Measurements from ENCODE around the gene ZSCAN10. TPM values are rescaled to one million over a fixed set of nuclear protein-coding genes. Genes with fewer than 3 reads are reported as not detected.

The ZSCAN10 gene
- total RNA-seq, 4 donors from 2014 or later, result not detected

DNA sequence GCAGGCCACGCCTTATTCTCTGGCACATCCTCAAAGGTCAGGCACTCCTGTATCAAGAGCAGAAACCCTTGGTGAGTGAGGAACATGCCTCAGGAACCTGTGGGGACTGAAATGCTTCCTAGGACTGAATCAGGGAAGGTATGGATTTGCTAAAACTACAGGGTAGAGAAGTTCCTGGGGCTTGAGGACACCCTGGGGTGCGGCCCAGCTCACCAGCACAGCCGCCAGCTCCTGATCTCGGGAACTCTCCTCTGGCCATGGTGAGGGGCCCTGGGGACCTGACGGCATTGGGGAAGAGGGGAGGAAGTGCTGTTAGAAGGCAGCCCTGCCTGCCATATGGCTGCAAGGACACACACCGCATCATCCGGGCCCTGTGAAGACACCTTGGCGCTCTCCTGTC, 7.5 kb downstream of the ZSCAN10 start:
- Histone ChIP-seq H3K27ac (no peak overlapping the region), H3K4me3 (no peak overlapping the region), H3K36me3 (no peaks in the 10 kb centered on the region), H3K27me3 (peaks cover 11% of the 10 kb centered on the region), H3K4me1 (peaks cover 0 to 7% (median 0%) of the 10 kb centered on the region in 4 donors), H3K9me3 (no peaks in the 10 kb centered on the region)
- TF ChIP-seq EP300 (IDR thresholded peaks at IDR 0.05; ENCODE audit: low read depth) (no peak), POLR2AphosphoS5 (IDR thresholded peaks at IDR 0.05) (no peak), CTCF (IDR thresholded peaks at IDR 0.05) (no peak), POLR2A (IDR thresholded peaks at IDR 0.05) (no peak)
- 70 to 86% methylated on average over 2 to 6 of the region's 8 CpGs for WGBS, 2 donors (ENCODE audit: low coverage in 1 of 2)
- intact Hi-C loops (cut with DNase I; ENCODE audit: low total_unique reads), result no loop called here
- in situ Hi-C loops (cut with MboI; ENCODE audit: low pct_ligation_motif_present in 1 of 4, low pct_unique_long_range_greater_than_20kb in 1 of 4, low sequenced_read_pairs in 3 of 4), result no loop called here
- no peak for DNase-seq

DNA sequence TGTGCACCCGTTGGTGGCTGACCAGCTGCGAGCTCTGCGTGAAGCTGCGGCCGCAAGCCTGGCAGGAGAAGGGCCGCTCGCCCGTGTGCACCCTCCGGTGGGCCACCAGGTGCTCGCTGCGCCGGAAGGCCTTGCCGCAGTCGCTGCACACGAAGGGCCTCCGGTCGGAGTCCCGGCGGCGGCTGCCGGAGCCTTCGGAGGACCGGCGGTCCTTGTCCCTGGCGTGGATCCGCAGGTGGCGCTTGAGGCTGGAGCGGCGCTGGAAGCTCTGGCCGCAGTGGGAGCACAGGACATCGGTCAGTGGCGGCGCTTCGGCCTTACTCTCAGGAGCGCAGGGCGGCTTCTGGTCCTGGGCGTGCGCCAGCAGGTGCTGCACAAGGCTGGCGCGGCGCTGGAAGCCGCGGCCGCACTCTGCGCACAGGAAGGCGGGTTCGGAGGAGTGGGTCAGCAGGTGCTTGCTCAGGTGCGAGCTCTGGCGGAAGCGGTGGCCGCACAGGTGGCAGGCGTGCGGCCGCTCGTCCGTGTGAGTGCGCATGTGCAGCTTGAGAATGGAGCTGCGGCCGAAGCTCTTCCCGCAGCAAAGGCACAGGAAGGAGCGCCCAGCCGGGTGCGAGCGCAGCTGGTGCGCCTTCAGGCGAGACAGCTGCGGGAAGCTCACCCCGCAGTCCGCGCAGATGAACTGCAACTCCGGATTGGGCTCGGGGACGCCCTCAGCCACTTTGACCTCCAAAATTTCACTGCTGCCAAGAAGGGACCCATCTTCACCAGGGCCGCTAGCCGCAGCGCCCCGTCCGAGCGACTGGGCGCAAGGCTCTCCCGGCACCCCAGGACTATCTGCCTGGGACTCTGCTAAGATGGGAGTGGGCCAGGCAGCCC, 9.1 kb downstream of the ZSCAN10 start:
- TF ChIP-seq POLR2A (IDR thresholded peaks at IDR 0.05), result no peak
- TF ChIP-seq POLR2AphosphoS5 (IDR thresholded peaks at IDR 0.05), result no peak
- TF ChIP-seq CTCF (IDR thresholded peaks at IDR 0.05), result no peak
- TF ChIP-seq EP300 (IDR thresholded peaks at IDR 0.05; ENCODE audit: low read depth), result no peak
- intact Hi-C loops (cut with DNase I; ENCODE audit: low total_unique reads) (no loop called here), in situ Hi-C loops (cut with MboI; ENCODE audit: low pct_ligation_motif_present in 1 of 4, low pct_unique_long_range_greater_than_20kb in 1 of 4, low sequenced_read_pairs in 3 of 4) (no loop called here)
- Histone ChIP-seq H3K27ac (no peak overlapping the region), H3K36me3 (no peaks in the 10 kb centered on the region), H3K4me3 (no peak overlapping the region), H3K9me3 (no peaks in the 10 kb centered on the region), H3K4me1 (peaks cover 0 to 7% (median 0%) of the 10 kb centered on the region in 4 donors), H3K27me3 (peaks cover 11% of the 10 kb centered on the region)
- no peak for DNase-seq
- 98% methylated on average over 81 of the region's 81 CpGs; no CpG with 5 or more reads in 1 of the 2 donors for WGBS, 2 donors (ENCODE audit: low coverage in 1 of 2)

GRCh38 chr16:3088925-3089716, 10.0 kb downstream of the ZSCAN10 start:
- H3K27me3 ChIP-seq, result peaks cover 11% of the 10 kb centered on the region
- H3K36me3 ChIP-seq, result no peaks in the 10 kb centered on the region
- H3K4me3 ChIP-seq, result no peak overlapping the region
- peaks cover 0 to 7% (median 0%) of the 10 kb centered on the region in 4 donors for H3K4me1 ChIP-seq
- in situ Hi-C loops (cut with MboI; ENCODE audit: low pct_ligation_motif_present in 1 of 4, low pct_unique_long_range_greater_than_20kb in 1 of 4, low sequenced_read_pairs in 3 of 4), result no loop called here
- 92 to 95% methylated on average over 15 to 70 of the region's 71 CpGs for WGBS, 2 donors (ENCODE audit: low coverage in 1 of 2)
- DNase-seq, result no peak
- intact Hi-C loops (cut with DNase I; ENCODE audit: low total_unique reads), result no loop called here
- no peak for TF ChIP-seq POLR2A (IDR thresholded peaks at IDR 0.05)
- TF ChIP-seq EP300 (IDR thresholded peaks at IDR 0.05; ENCODE audit: low read depth), result no peak
- no peak for TF ChIP-seq POLR2AphosphoS5 (IDR thresholded peaks at IDR 0.05)
- TF ChIP-seq CTCF (IDR thresholded peaks at IDR 0.05), result no peak
- H3K27ac ChIP-seq, result no peak overlapping the region
- no peaks in the 10 kb centered on the region for H3K9me3 ChIP-seq

DNA sequence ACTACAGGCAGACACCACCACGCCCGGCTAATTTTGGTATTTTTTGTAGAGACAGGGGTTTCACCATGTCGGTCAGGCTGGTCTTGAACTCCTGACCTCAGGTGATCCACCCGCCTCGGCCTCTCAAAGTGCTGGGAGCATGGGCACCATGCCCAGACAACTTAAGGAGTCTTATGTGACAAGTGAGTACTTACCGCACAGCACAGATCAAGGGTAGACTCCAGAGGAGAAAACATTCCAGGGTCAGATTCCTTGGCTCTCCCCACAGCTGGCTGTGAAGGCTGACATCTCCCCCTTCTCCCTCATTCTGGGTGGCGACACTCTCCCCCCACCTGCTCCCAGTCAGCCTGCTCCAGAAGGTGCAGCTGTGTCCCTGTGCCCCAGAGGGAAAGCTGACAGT, 10.6 kb downstream of the ZSCAN10 start:
- no peak overlapping the region for H3K4me3 ChIP-seq
- WGBS, 2 donors (ENCODE audit: low coverage in 1 of 2), result 70 to 100% methylated on average over 2 to 7 of the region's 7 CpGs
- no peaks in the 10 kb centered on the region for H3K9me3 ChIP-seq
- in situ Hi-C loops (cut with MboI; ENCODE audit: low pct_ligation_motif_present in 1 of 4, low pct_unique_long_range_greater_than_20kb in 1 of 4, low sequenced_read_pairs in 3 of 4), result no loop called here
- TF ChIP-seq POLR2A (IDR thresholded peaks at IDR 0.05) (no peak), EP300 (IDR thresholded peaks at IDR 0.05; ENCODE audit: low read depth) (no peak), CTCF (IDR thresholded peaks at IDR 0.05) (no peak), POLR2AphosphoS5 (IDR thresholded peaks at IDR 0.05) (no peak)
- H3K27me3 ChIP-seq, result peaks cover 11% of the 10 kb centered on the region
- no peaks in the 10 kb centered on the region for H3K36me3 ChIP-seq
- H3K27ac ChIP-seq, result no peak overlapping the region
- DNase-seq, result no peak
- H3K4me1 ChIP-seq, result peaks cover 0 to 7% (median 0%) of the 10 kb centered on the region in 4 donors
- intact Hi-C loops (cut with DNase I; ENCODE audit: low total_unique reads), result no loop called here
